ENCODE results near the gene PCSK4.

- TF ChIP-seq CTCF (conservative IDR thresholded peaks at IDR 0.05) = no peak
- no peak for TF ChIP-seq ZFX (IDR thresholded peaks at IDR 0.05)
Observed at GRCh38 chr19:1450735-1451731, 39.1 kb downstream of the PCSK4 start.

All from C4-2B (cell line).